KBM-7 (cell line): ENCODE results near the gene PHF23.

Source experiments
- DNase-seq: peaks from one replicate; pipeline ENCODE4 v3.0.0-alpha.2; 2015
- in situ Hi-C: fragments of 300-500 bp; cut with MboI; formaldehyde crosslinking; loops from 2 replicates; pipeline ENCODE4 v1.14.3; 2020; ENCODE audit warnings: low sequenced_read_pairs, low pct_unique_long_range_greater_than_20kb, mixed read lengths

PHF23 gene

GRCh38 chr17:7208754-7209460 lies 30.4 kb downstream of the PHF23 start:
- DNase-seq, result no peak
- in situ Hi-C loops, result no loop called here

- no peak for DNase-seq
- in situ Hi-C loops, result no loop called here
These were observed 31.2 kb downstream of the PHF23 start for GRCh38 chr17:7208027-7208571.

GRCh38 chr17:7207120-7208001 lies 31.9 kb downstream of the PHF23 start:
- DNase-seq, result no peak
- in situ Hi-C loops, result no loop called here

GRCh38 chr17:7205561-7205960 lies 33.7 kb downstream of the PHF23 start:
- in situ Hi-C loops, result no loop called here
- no peak for DNase-seq

- DNase-seq, result no peak
- in situ Hi-C loops, result no loop called here
These were observed 34.3 kb downstream of the PHF23 start for GRCh38 chr17:7204828-7205461.

GRCh38 chr17:7204336-7204735 lies 34.9 kb downstream of the PHF23 start:
- DNase-seq, result no peak
- in situ Hi-C loops, result no loop called here

- in situ Hi-C loops, result no loop called here
- no peak for DNase-seq
These were observed 35.9 kb downstream of the PHF23 start for GRCh38 chr17:7203391-7203790.

- in situ Hi-C loops, result no loop called here
- DNase-seq, result no peak
These were observed 42.4 kb downstream of the PHF23 start for GRCh38 chr17:7196651-7197401.

GRCh38 chr17:7195971-7196370 lies 43.3 kb downstream of the PHF23 start:
- DNase-seq, result no peak

GRCh38 chr17:7192271-7192937 lies 46.9 kb downstream of the PHF23 start:
- DNase-seq, result no peak
- in situ Hi-C loops, result no loop called here

More at GRCh38 chr17:7195971-7196370, 43.3 kb downstream of the PHF23 start:
- in situ Hi-C loops, result no loop called here

- no peak for DNase-seq
- in situ Hi-C loops, result no loop called here
These were observed 47.5 kb downstream of the PHF23 start for GRCh38 chr17:7191571-7192270.

GRCh38 chr17:7191069-7191468 lies 48.2 kb downstream of the PHF23 start:
- in situ Hi-C loops, result no loop called here

GRCh38 chr17:7190276-7190917 lies 48.9 kb downstream of the PHF23 start:
- DNase-seq, result no peak
- in situ Hi-C loops, result no loop called here

More at GRCh38 chr17:7191069-7191468, 48.2 kb downstream of the PHF23 start:
- no peak for DNase-seq

- peak; percentile 35 for DNase-seq
These were observed 53.0 kb downstream of the PHF23 start for GRCh38 chr17:7186241-7186640.

More at GRCh38 chr17:7186241-7186640, 53.0 kb downstream of the PHF23 start:
- in situ Hi-C loops, result no loop called here
